Astrocyte of the cerebellum (primary cell): ENCODE results near the gene LMF2.
"Not testable (repeated sequence)": the region's sequence is repeated elsewhere in the genome, so short reads cannot be mapped to it uniquely, and the experiment has no call there.

Experiments used
- DNase-seq: peaks from one replicate; pipeline ENCODE4 v3.0.0-alpha.2; 2011; ENCODE audit warnings: low read depth
- H3K4me3 ChIP-seq: 2 replicates; pipeline ENCODE4 v1.5.1; 2011; ENCODE audit warnings: mild to moderate bottlenecking, low read depth, low read length, moderate library complexity
- in situ Hi-C: cut with HindIII; loops from 2 replicates; pipeline ENCODE4 v1.10.0; 2017; ENCODE audit warnings: low sequenced_read_pairs
- TF ChIP-seq, protein P1 (sequence below): IDR thresholded peaks from 2 replicates; pipeline ENCODE4 v1.5.1; 2012; ENCODE audit warnings: low read length, low read depth, moderate library complexity, mild to moderate bottlenecking; ENCODE audit errors: missing control alignments

LMF2 gene

GRCh38 chr22:50522208-50522805, 14.8 kb upstream of the LMF2 start:
- no peak overlapping the region for H3K4me3 ChIP-seq
- TF ChIP-seq, protein P1, sequence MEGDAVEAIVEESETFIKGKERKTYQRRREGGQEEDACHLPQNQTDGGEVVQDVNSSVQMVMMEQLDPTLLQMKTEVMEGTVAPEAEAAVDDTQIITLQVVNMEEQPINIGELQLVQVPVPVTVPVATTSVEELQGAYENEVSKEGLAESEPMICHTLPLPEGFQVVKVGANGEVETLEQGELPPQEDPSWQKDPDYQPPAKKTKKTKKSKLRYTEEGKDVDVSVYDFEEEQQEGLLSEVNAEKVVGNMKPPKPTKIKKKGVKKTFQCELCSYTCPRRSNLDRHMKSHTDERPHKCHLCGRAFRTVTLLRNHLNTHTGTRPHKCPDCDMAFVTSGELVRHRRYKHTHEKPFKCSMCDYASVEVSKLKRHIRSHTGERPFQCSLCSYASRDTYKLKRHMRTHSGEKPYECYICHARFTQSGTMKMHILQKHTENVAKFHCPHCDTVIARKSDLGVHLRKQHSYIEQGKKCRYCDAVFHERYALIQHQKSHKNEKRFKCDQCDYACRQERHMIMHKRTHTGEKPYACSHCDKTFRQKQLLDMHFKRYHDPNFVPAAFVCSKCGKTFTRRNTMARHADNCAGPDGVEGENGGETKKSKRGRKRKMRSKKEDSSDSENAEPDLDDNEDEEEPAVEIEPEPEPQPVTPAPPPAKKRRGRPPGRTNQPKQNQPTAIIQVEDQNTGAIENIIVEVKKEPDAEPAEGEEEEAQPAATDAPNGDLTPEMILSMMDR = no peak
- DNase-seq = no peak
- in situ Hi-C loops = no loop called here

GRCh38 chr22:50521710-50522109, 14.2 kb upstream of the LMF2 start:
- DNase-seq = no peak
- TF ChIP-seq, protein P1 = no peak
- H3K4me3 ChIP-seq = no peak overlapping the region
- in situ Hi-C loops = no loop called here

DNA sequence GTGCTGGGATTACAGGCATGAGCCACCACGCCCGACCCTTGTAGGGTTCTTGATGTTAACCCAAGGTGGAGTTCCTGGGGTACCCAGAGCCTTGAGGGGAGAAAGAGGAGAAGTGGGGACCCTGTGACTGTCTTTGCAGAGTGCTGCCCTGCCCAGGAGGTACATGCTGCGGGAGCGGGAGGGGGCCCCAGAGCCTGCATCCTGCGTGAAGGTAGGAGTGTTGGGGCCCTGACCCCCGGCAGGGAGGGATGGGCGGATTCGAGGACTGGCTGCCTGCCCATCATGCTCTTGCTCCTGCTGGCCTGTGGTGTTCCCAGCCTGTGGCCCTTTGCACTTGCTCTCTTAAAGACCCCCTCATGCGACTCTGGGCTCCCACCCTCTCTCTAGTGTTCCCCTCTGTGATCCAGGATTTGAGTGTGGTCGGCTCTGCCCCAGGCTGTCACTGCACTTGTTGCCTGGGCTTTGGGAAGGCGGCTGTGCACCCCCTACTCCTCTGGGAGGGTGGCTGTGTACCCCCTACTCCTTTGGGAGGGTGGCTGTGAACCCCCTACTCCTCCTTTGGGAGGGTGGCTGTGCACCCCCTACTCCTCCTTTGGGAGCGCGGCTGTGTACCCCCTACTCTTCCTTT, 13.4 kb upstream of the LMF2 start:
- in situ Hi-C loops = no loop called here

DNA sequence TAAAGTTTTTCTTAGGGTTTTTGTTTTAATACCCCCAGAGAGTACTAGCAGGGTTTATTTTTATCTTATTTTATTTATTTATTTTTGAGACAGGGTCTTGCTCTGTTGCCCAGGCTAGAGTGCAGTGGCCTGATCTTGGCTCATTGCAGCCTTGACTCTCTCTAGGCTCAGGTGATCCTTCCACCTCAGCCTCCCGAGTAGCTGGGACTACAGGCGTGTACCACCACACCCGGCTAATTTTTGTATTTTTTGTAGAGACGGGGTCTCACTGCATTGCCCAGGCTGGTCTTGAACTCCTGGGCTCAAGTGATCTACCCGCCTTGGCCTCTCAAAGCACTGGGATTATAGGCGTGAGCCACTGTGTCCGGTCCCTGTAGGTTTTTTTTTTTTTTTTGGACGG, 12.7 kb upstream of the LMF2 start:
- H3K4me3 ChIP-seq, DNase-seq, in situ Hi-C loops: not testable (repeated sequence)

More for the DNA sequence above, 13.4 kb upstream of the LMF2 start:
- DNase-seq = no peak
- TF ChIP-seq, protein P1 = no peak
- no peak overlapping the region for H3K4me3 ChIP-seq

GRCh38 chr22:50519151-50519550, 11.6 kb upstream of the LMF2 start:
- H3K4me3 ChIP-seq = no peak overlapping the region
- DNase-seq = no peak
- in situ Hi-C loops = no loop called here
- TF ChIP-seq, protein P1 = no peak

DNA sequence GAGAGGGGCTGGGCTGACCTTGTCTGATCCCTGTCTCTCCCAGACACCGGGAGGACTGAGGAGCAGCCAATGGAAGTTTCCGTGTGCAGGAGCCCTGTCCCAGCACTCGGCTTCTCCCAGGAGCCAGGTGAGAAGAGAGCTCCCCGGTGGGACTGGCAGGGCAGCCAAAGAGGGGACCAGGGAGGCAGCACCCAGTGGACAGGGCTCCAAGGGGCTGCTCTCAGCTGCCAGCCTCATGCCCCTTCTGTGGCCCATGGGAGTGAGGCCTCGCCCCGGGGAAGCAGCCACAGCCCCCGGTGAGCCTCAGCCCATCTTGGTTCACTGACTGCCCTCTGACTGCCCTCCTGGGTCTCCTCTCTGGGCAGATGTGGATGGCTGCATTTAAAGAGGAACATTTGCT, 11.1 kb upstream of the LMF2 start:
- in situ Hi-C loops = no loop called here
- DNase-seq = no peak
- no peak overlapping the region for H3K4me3 ChIP-seq
- TF ChIP-seq, protein P1 = no peak

DNA sequence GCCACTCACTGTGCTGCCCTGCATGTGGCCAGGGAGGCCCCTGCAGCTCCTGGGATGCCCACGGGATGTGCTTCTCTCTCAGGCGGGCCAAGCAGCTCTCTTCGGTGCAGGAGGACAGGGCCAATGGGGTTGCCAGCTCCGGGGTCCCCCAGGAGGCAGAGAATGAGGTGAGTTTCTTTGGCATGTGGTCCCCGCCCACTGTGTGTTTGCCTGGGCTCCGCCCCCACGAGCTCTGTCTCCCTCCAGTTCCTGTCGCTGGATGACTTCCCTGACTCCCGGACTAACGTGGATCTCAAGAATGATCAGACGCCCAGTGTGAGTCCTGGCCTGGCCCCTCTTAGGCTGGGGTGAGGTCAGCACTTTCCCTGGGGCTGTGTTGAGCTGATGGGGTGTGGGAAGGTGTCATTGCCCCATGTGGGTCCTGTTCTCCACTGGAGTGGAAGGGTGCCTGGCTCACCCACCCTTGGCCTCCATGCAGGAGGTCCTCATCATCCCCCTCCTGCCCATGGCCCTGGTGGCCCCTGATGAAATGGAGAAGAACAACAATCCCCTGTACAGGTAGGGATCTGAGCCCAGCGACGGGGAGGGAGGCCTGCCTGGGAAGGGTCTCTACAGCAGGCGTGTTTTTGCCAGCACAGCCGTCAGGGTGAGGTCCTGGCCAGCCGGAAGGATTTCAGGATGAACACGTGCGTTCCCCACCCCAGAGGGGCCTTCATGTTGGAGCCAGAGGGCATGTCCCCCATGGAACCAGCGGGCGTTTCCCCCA, 10.2 kb upstream of the LMF2 start:
- TF ChIP-seq, protein P1 = no peak
- in situ Hi-C loops = no loop called here
- no peak overlapping the region for H3K4me3 ChIP-seq
- no peak for DNase-seq
